Parathyroid adenoma (tissue), 2 donors: Measurements from ENCODE around the gene NANS.

Experiments
- H2AFZ ChIP-seq: fragments of 300-600 bp; sonication (generic); one replicate; pipeline ENCODE4 v1.7.0; 2017; ENCODE audit warnings: antibody characterized with exemption, mild to moderate bottlenecking
- H3K27ac ChIP-seq: fragments of 300-600 bp; sonication (generic); one replicate; pipeline ENCODE4 v1.7.0; 2017
- H3K27me3 ChIP-seq: fragments of 300-600 bp; sonication (generic); one replicate; pipeline ENCODE4 v1.7.0; 2017; ENCODE audit warnings: low read length; ENCODE audit not compliant: control insufficient read depth, insufficient read depth
- H3K36me3 ChIP-seq: fragments of 300-600 bp; sonication (generic); one replicate; pipeline ENCODE4 v1.7.0; 2017; ENCODE audit warnings: low read length; ENCODE audit not compliant: control insufficient read depth, insufficient read depth
- H3K4me1 ChIP-seq: fragments of 300-600 bp; sonication (generic); one replicate; pipeline ENCODE4 v1.7.0; 2017; ENCODE audit warnings: control low read depth
- H3K4me2 ChIP-seq: fragments of 300-600 bp; sonication (generic); one replicate; pipeline ENCODE4 v1.7.0; 2017; ENCODE audit warnings: low read length
- H3K4me3 ChIP-seq: fragments of 300-600 bp; sonication (generic); one replicate; pipeline ENCODE4 v1.7.0; 2017; ENCODE audit warnings: low read depth, low read length
- H3K79me2 ChIP-seq: fragments of 300-600 bp; sonication (generic); one replicate; pipeline ENCODE4 v1.7.0; 2017; ENCODE audit warnings: control low read depth
- H3K9ac ChIP-seq: fragments of 300-600 bp; sonication (generic); one replicate; pipeline ENCODE4 v1.7.0; 2017; ENCODE audit warnings: mild to moderate bottlenecking
- H3K9me3 ChIP-seq: fragments of 300-600 bp; sonication (generic); one replicate; pipeline ENCODE4 v1.7.0; 2017; ENCODE audit warnings: low read length; ENCODE audit not compliant: control insufficient read depth
- CTCF ChIP-seq: fragments of 300-600 bp; sonication (generic); IDR thresholded peaks from one replicate; pipeline ENCODE4 v1.7.0; 2017; ENCODE audit warnings: antibody characterized with exemption, mild to moderate bottlenecking
- donor health status: primary hyperparathyroidism.

Gene NANS

GRCh38 chr9:98099898-98100297 is 43.4 kb downstream of the NANS start:
- no peak for TF ChIP-seq CTCF
- H3K27me3 ChIP-seq: no peaks in the 10 kb centered on the region
- H3K27ac ChIP-seq: no peak overlapping the region
- no peak overlapping the region for H3K4me3 ChIP-seq
- no peaks in the 10 kb centered on the region for H3K79me2 ChIP-seq
- no peaks in the 10 kb centered on the region for H3K9me3 ChIP-seq
- no peak overlapping the region for H3K9ac ChIP-seq
- H3K36me3 ChIP-seq: no peaks in the 10 kb centered on the region
- H2AFZ ChIP-seq: no peak overlapping the region
- no peak overlapping the region for H3K4me2 ChIP-seq
- H3K4me1 ChIP-seq: no peaks in the 10 kb centered on the region

GRCh38 chr9:98100456-98100855 is 43.9 kb downstream of the NANS start:
- H3K36me3 ChIP-seq: no peaks in the 10 kb centered on the region
- no peak overlapping the region for H3K4me2 ChIP-seq
- TF ChIP-seq CTCF: no peak
- no peak overlapping the region for H3K4me3 ChIP-seq
- no peak overlapping the region for H3K9ac ChIP-seq
- no peaks in the 10 kb centered on the region for H3K4me1 ChIP-seq
- H3K79me2 ChIP-seq: no peaks in the 10 kb centered on the region
- no peaks in the 10 kb centered on the region for H3K27me3 ChIP-seq
- no peak overlapping the region for H2AFZ ChIP-seq
- H3K27ac ChIP-seq: no peak overlapping the region
- no peaks in the 10 kb centered on the region for H3K9me3 ChIP-seq

- H3K9ac ChIP-seq: no peak overlapping the region
- no peaks in the 10 kb centered on the region for H3K79me2 ChIP-seq
- no peaks in the 10 kb centered on the region for H3K36me3 ChIP-seq
- no peaks in the 10 kb centered on the region for H3K27me3 ChIP-seq
- H3K9me3 ChIP-seq: no peaks in the 10 kb centered on the region
- H3K4me1 ChIP-seq: no peaks in the 10 kb centered on the region
- TF ChIP-seq CTCF: no peak
- H3K4me3 ChIP-seq: no peak overlapping the region
- H2AFZ ChIP-seq: no peak overlapping the region
- no peak overlapping the region for H3K4me2 ChIP-seq
- H3K27ac ChIP-seq: no peak overlapping the region
These were observed 44.9 kb downstream of the NANS start for GRCh38 chr9:98101416-98101815.

- Histone ChIP-seq H3K9ac (no peak overlapping the region), H3K36me3 (no peaks in the 10 kb centered on the region), H3K27ac (no peak overlapping the region), H3K79me2 (no peaks in the 10 kb centered on the region), H3K9me3 (no peaks in the 10 kb centered on the region), H3K27me3 (no peaks in the 10 kb centered on the region), H3K4me3 (no peak overlapping the region), H2AFZ (no peak overlapping the region), H3K4me2 (no peak overlapping the region), H3K4me1 (no peaks in the 10 kb centered on the region)
- no peak for TF ChIP-seq CTCF
These were observed 45.3 kb downstream of the NANS start for GRCh38 chr9:98101868-98102273.

GRCh38 chr9:98104445-98104881 is 47.9 kb downstream of the NANS start:
- H3K9me3 ChIP-seq: no peaks in the 10 kb centered on the region

More at GRCh38 chr9:98104445-98104881, 47.9 kb downstream of the NANS start:
- no peak overlapping the region for H2AFZ ChIP-seq
- H3K27me3 ChIP-seq: no peaks in the 10 kb centered on the region
- H3K36me3 ChIP-seq: no peaks in the 10 kb centered on the region
- H3K4me1 ChIP-seq: no peaks in the 10 kb centered on the region
- no peak overlapping the region for H3K4me3 ChIP-seq
- H3K9ac ChIP-seq: no peak overlapping the region
- no peaks in the 10 kb centered on the region for H3K79me2 ChIP-seq
- no peak overlapping the region for H3K27ac ChIP-seq
- TF ChIP-seq CTCF: no peak
- no peak overlapping the region for H3K4me2 ChIP-seq
